ENCODE data around the gene KSR2.

The KSR2 gene

GRCh38 chr12:117483501-117483900, 485.3 kb downstream of the KSR2 start:
- DNase-seq = no peak

DNA sequence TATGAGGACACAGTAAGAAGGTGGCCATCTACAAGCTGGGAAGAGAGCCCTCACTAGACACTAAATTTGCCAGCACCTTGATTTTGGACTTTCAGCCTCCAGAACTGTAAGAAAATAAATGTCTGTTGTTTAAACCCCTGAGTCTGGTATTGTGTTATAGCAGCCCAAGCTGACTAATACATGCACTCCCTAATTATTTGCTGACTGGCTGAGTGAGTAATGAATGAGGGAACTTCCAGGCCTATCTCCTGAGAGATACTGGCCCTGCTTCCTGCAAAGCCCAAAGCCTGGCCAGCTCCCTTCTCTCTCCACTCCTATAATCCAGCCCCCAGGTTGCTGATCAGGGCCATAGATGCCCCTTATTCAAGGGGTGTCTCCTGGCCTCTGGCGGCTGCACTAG, 487.3 kb downstream of the KSR2 start:
- DNase-seq = no peak

- DNase-seq = no peak
Measured at GRCh38 chr12:117476341-117476740, 492.4 kb downstream of the KSR2 start.

DNA sequence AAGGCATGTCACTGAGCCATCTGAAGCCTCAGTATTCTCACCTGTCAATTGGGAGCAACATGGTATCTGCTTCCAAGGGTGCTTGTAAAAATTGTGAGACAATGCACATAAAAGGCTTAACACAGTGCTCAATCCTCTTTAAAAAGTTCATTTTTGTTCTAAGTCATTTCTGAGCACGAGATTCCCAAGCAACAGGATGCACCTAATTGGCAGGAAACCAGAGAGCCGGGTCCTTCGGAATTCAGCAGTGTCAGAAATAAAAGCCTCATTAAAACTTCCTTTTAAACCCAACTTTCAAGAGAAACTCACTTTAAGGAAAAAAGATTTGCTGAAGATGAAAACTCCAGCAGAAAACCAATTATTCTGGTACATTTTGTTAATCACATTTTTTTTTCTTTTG, 494.9 kb downstream of the KSR2 start:
- DNase-seq = no peak

DNA sequence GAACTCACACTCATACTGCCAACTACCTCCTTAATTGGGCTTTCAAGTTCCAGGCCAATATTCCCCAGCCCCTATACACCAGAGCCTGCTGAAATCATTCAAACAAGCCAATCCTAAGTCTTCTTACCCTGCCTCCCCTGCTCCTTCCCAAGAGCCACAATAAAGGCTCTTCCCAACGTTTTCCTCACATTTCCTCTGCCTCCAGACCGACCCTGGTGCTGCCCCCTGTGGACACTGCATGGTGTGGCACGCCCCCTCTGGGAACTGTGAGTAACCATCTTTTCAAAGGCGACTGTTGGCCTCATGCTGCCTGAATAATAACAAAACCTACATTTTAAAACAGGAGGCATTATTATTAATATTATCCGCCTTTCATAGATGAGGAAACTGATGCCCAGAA, 495.8 kb downstream of the KSR2 start:
- DNase-seq = no peak

DNA sequence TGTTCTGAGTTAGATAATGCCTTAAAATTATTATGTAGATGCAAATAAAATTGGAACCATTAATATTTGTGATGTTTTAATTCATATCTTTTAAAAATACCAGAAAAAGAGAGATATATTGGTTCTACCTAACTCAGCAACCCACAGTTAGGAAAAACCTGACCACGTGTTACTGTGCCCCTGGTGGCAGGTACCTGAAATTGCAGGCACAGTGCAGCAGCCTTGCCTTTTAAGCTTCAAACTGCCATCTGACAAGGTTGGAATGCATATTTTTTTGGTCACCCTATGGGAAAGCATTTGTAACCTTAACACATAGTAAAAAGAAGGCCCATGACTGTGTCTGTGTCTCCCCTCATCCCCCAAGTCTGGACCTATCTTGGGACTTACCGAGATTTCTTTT, 498.0 kb downstream of the KSR2 start:
- no peak for DNase-seq

GRCh38 chr12:117469883-117470483, 498.8 kb downstream of the KSR2 start:
- DNase-seq = no peak

GRCh38 chr12:117468016-117468415, 500.8 kb downstream of the KSR2 start:
- DNase-seq = no peak

GRCh38 chr12:117467588-117467987, 501.2 kb downstream of the KSR2 start:
- DNase-seq = no peak

DNA sequence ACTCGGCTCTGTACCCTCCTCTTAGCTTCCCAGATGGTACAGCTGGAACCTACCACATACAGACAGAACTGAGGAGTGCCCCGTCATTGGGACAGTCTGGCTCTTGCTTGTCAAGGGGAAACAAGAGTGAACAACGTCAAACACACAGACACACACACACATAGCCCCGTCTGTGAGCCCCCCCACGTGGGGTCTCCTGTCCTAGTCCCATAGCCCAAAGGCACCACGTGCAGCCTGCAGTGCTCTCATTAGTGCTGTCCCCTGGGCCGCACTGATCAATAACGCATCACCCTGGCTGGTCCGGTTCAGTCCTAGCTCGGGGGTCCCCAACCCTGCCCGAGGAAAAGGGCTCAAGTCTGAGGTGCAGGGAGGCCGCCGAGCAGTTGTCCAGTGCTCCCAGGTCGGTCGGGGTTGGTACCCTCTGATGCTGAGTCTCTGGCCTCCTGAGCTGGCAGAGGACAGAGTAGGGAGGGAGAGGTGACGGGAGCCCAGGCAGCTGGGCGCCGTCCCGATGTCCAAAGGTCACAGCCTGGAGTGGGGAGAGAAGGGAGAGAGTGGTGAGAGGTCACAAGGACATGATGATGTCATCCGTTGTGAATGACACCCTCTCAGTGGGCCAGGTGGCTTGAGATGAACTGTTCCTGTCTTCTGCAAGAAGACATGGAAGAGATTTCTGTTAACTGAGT, 502.0 kb downstream of the KSR2 start:
- DNase-seq = no peak

GRCh38 chr12:117461732-117462131, 507.1 kb downstream of the KSR2 start:
- DNase-seq = no peak

DNA sequence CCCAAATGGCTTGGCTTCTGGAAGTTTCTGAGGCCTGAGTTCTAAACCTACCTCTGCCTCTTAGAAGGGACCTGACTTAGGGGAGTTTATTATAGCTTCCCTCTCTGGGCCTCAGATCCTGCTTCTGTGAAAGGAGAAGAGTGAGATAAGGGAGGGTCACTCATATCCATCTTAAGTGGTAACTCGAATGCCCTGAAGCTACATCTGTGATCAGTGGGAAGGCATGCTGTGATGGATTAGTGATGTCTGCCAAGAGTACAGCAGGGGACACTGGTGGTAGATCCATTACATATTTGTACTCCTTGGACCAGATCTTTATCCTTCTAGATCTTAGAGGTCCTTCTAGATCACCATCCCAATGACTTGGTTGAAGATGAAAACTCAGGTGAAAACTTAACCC, 509.6 kb downstream of the KSR2 start:
- no peak for DNase-seq

GRCh38 chr12:117457189-117457588, 511.6 kb downstream of the KSR2 start:
- DNase-seq = no peak

GRCh38 chr12:117456076-117456475, 512.7 kb downstream of the KSR2 start:
- no peak for DNase-seq

DNA sequence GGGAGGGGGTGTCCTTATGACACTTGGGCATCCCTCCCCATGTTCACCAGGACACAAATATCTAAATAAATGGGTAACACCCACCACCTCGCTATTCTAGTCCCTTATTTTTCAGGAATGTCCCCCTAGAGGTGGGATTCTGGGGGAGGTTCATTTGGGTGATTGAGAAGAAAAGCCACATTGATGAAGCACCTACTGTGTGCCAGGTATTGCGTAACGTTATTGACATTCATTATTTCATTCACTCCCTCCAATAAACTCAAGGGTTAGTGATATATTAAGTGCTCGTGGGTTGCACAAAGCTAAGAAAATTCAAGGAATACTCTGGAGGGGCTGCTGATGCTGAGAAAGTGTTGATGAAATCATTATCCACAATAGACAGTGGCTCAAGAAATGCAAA, 514.8 kb downstream of the KSR2 start:
- DNase-seq = no peak

DNA sequence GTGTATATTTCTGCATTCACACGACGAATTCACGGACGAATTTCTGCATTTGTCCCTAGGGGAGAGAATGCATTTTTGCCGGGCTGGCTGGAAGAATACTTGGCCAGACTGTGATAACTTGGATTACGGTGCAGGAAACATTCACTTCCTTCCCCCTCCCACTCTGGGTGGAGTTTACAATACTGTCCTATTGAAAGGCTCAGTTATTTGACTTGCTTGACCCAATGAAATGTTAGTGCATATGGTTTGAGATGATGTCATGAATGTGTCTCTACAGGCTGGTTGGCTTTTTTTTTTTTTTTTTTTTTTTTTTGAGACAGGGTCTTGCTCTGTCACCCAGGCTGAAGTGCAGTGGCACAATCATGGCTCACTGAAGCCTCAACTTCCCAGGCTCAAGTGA, 516.7 kb downstream of the KSR2 start:
- DNase-seq = no peak

DNA sequence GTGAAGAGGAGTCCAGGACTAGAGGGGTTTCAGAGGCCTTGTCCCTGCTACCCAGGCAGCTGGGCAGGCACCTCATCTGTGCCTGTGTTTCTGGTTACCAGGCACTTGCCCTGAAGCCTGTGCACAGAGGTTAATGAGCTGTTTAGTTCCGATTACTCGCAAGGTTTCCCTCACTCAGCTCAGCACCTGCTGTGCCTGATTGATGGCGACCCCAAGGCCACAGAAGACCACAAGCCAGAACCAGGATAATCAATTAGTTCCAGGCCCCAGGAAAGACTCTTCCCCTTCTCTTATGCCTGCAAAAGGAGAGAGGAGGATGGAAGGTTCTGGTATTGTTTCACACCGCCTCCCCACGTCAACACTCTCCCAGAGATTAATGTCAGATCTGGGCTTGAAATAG, 518.6 kb downstream of the KSR2 start:
- no peak for DNase-seq

DNA sequence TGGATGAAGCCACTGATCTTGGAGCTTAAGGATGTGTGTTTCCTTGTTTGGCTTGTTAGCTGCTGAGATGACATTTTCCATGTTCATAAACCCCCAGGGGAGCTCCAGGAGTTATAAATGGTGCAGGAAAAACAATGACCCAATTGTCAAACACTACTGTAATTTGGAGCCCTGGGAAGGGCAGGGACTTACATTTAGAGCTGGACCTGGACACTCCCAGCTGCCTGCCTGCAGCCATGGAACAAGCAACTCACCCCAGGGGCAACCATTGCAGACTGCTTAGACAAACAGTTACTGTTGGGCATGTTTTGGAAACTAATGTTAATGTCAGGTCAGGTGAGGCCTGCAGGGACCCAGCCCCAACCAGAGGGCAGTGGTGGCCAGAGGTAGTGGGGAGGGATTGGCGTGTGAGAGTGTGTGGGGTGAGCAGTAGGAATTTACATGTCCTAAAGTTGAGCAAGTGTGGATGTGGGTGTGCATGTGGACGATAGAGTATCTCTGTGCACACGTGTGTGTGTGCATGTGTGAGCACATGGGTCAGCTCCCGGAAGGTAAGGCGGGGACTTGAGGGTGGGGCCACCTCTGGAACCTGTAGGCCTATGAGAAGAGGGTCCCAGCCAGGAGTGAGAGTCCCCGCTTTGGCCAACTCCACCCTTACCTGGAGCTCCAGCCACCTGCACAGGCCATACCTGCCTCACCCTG, 521.0 kb downstream of the KSR2 start:
- DNase-seq = no peak

DNA sequence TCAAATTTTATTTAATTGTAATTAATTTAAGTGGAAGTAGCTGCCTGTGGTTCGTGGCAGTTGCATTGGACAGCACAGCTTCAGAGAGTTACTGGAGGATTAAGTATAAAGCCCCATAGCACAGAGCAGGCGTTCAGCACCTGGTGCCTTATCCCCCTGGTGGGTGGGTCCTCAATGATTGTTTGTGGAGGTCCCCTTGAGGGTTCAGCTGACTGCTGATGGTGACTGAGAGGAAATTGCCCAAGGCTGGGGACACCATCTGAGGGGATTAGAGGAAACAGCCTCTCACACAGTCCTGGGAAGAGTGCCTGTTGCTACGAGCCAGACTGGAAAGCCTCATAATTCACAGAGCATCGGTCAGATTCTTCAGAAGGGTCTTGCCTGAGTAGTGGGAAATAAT, 524.0 kb downstream of the KSR2 start:
- DNase-seq = no peak

GRCh38 chr12:117441751-117442150, 527.0 kb downstream of the KSR2 start:
- DNase-seq = no peak

DNA sequence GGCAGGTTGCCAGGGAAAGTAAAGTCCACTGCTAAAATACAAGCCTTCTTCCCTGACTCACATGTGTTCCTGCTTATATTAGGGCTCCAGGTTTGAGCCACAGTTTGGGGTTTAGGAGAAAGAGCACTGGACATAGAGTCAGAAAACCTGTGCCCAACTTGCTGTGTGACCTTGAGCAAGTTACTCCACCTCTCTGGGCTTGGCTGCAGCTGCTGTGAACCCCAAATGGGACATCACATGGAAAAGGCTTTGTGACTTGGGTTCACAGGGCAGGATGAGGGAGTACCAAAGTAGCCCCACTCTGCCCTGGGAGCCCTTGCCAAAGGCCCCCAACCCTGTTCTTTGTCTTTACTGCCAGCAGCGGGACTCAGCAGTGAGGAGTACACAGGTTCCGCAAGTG, 528.4 kb downstream of the KSR2 start:
- no peak for DNase-seq

DNA sequence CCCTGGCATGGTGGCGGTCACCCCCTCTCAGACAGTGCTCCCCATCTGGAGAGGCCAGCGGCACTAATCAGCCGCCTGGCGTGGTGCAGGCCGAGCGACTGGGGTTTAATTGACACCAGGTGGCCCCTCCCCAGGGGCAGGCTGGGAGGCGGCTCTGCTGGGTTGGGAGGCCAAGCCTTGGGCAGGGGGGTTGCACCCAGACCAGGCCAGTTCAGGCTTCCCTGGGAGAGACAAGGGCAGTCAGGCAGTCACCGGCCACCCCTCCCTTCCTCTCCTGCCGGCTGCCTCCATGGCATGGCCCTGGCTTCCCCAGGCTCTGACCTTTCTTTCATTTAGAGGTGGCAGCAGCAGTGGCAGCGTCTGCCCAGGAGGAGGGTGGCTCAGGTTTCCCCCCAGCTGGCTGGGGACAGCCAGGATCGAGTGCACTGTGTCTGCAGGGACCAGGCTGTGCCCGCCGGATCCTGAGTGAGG, 529.2 kb downstream of the KSR2 start:
- no peak for DNase-seq

- no peak for DNase-seq
Measured at GRCh38 chr12:117438809-117439208, 530.0 kb downstream of the KSR2 start.

- DNase-seq = no peak
Measured at GRCh38 chr12:117437516-117438255, 531.1 kb downstream of the KSR2 start.
